GM10847 (cell line): Measurements from ENCODE around the gene TNFSF13.

ENCODE experiments used
- POLR2A ChIP-seq: IDR thresholded peaks from 2 replicates; pipeline ENCODE4 v1.6.1; 2011; ENCODE audit not compliant: insufficient read length; ENCODE audit errors: extremely low read depth

The TNFSF13 gene

DNA sequence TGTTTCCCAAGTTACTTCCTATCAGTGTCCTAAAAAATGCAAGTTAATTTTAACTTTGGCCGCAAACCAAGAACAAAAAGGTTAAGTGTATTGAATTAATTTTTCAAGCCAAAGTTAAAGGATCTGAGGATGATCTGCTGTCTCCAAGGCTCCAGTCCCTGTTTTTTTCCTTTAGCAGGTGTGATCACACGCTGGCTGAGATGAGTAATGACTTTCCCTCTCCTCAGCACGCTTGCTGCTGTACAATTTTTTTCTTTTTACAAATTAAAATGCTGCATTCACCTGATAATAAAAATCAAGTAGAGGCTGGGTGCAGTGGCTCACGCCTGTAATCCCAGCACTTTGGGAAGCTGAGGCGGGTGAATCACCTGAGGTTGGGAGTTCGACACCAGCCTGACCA, 13.6 kb upstream of the TNFSF13 start:
- no peak for TF ChIP-seq POLR2A

DNA sequence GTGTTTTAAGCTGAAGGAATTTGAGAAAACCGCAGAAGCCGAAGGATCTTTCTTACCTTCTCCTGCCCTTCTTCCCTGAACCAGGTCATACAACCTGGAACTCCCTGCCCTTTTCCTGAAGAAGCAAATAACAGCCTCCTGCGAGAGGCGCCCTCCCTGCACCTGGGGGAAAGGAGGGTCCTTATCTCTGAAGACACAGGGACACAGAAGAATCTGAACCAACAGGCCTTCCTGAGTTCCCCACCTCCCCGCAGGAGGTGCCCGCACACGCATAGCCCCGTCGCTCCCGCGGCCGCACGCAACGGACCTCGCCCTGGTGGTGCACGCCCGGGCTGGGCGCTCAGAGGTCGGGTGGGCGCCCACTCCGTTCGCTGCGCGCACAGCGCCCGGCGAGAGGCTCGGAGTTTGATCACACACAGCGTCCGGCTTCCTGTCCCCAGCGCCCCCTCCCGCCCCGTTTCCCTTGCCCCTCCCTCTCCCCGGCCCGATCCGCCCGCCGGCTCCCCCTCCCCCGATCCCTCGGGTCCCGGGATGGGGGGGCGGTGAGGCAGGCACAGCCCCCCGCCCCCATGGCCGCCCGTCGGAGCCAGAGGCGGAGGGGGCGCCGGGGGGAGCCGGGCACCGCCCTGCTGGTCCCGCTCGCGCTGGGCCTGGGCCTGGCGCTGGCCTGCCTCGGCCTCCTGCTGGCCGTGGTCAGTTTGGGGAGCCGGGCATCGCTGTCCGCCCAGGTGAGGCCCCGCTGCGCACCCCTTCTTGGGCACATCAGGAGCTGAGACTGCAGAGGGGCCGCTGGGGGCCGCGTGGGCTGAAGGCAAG, 9.8 kb upstream of the TNFSF13 start, which contains the start of gene TNFSF12:
Gene TNFSF12, plus strand, starts transcription at position 474 of the 816 bp plus-strand sequence. Its CDS starts 96 bp downstream, at position 570.
- TF ChIP-seq POLR2A = peak; percentile 52

DNA sequence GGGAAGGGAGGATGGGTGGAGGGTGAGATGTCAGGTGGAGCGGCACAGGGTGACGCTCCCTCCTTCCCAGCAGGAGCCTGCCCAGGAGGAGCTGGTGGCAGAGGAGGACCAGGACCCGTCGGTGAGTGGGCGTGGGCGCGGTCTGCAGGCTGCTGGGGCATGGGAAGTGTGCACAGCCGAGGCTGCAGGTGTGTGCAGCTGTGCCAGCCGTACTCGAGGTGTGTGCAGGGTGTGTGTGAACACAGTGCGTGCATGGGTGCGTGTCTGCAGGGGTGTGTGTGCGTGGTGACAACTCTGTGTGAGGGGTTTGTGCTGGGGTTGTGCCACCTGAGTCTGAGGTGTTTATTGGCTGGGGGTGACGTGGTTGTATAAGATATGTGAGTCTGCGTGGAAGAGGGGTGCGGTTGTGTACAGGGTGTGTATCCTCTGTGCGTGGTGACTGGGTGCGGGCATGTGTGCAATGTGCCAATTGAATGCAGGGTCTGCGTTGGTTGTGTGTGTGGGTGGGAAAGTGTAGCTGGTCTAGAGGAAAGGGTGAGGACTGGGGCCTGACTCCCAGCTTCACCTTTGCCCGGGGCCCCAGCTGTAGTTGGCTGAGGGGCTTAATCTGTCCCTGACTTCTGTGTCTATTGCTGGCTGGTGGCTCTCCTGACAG, 9.0 kb upstream of the TNFSF13 start:
- no peak for TF ChIP-seq POLR2A

DNA sequence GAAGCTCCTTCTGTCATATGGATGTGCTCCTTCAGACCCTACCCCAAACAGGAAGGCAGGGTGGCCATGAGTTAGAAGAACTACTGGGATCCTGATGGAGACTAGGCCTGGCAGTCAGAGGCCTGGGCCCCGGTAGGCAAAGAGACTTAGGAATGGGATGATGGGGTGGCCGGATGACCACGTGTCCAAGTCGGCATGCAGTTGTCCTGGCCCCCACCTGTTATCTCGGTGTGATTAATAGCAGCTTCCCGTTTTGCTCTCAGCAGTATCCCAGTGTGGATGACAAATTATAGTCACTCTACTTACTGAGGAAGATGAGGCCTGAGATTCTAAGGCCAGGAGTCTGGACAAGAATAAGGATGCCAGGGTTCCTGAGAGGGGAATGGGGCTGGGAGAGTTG, 8.2 kb upstream of the TNFSF13 start:
- no peak for TF ChIP-seq POLR2A

DNA sequence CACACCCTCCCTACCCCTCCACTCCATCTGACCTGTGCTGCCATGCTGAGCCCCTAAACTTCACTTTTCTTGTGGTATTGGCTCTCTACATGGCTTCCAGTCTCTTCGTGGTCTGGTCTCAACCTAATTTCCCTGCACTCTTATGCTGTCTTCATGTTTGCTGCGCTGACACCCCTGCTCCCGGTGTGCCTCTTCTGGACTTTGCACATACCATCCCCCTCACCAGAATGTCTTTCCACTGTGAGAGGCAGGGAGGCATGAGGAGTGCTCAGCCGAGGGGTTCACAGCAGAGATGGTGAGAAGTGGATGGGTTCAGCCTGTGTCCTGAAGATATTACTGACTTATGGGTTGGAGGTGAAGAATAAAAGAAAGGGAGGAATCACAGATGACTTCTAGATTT, 7.2 kb upstream of the TNFSF13 start:
- TF ChIP-seq POLR2A = no peak

DNA sequence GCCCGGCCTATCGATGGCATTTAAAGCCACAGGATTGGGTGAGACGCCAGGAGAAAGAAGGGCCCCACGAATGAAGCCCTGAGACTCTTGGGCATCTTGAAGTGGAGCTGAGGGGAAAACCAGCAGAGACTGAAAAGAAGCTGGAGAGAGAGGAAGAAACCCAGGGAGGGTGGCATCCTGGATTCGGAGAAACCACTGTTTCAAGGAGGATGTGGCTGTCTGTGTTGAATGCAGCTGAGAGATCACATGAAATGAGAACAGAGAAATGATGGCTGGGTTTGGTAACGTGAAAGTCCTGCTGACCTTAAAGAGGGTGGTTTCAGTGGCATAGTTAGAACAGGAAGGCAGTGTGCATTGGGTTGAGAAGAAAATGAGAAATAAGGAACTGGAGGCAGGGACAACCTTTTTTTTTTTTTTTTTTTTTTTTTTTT, 5.9 kb upstream of the TNFSF13 start:
- no peak for TF ChIP-seq POLR2A

DNA sequence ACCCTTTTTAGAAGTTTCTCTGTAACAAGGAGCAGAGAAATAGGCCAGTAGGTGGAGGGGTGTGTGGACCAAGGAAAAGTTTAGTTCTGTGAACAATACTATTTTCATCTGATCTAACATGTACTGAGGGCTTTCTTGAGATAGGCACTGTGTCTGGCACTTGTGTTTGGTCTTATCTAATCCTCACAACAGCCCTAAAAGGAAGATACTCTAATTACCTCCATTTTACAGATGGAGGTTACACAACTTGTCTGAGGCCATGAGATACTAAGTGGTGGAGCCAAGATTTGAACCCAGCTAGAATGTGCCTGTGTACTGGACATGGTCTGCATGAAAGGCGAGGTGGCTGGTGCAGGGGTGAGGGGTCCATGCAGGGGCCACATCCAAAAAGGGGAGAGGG, 5.2 kb upstream of the TNFSF13 start:
- TF ChIP-seq POLR2A = no peak

DNA sequence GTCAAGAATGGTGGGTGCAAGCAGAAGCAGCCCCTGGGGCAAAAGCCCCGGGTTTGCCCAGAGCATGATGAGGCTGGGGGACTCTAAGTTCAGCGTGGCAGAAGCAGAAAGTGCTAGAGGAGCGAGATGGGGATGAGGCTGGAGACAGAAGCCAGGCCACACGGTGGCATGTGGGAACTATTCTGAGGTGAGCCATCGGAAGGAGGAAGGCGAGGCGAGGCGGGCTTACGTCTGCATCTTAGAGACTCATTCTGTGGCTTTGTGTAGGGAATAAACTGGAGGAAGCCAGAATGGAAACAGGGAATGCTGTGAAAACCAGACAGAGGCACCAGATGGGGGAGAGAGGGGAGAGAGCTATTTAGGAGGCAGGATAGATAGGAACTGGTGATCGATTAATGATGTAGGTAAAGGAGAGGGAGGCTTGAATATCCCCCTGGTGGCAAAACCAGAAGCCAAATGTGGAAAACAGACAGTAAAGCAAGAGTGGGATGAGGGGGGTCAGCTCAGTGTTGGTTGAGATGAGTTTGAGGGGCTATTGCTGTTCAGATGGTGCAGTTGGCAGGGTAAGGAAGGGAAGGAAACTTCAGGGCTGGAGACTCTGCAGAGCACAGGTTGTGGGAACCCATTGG, 3.1 kb upstream of the TNFSF13 start:
- TF ChIP-seq POLR2A = no peak

DNA sequence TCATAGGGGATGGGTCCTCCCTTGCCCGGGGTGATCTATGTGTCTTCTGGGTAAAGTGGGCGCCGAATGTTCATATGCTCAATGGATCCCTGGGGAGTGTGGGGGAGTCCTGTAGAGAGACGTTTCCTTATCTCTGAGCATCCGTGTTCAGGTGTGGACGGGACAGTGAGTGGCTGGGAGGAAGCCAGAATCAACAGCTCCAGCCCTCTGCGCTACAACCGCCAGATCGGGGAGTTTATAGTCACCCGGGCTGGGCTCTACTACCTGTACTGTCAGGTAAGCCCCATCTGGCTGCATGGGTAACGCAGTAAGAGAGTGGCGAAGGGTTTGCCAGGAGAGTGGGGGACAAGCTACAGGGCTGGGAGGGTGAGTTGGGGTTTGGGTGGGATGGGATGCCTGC, 1.9 kb upstream of the TNFSF13 start:
- no peak for TF ChIP-seq POLR2A

DNA sequence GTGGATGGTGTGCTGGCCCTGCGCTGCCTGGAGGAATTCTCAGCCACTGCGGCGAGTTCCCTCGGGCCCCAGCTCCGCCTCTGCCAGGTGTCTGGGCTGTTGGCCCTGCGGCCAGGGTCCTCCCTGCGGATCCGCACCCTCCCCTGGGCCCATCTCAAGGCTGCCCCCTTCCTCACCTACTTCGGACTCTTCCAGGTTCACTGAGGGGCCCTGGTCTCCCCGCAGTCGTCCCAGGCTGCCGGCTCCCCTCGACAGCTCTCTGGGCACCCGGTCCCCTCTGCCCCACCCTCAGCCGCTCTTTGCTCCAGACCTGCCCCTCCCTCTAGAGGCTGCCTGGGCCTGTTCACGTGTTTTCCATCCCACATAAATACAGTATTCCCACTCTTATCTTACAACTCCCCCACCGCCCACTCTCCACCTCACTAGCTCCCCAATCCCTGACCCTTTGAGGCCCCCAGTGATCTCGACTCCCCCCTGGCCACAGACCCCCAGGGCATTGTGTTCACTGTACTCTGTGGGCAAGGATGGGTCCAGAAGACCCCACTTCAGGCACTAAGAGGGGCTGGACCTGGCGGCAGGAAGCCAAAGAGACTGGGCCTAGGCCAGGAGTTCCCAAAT, 1.3 kb upstream of the TNFSF13 start:
- TF ChIP-seq POLR2A = no peak

DNA sequence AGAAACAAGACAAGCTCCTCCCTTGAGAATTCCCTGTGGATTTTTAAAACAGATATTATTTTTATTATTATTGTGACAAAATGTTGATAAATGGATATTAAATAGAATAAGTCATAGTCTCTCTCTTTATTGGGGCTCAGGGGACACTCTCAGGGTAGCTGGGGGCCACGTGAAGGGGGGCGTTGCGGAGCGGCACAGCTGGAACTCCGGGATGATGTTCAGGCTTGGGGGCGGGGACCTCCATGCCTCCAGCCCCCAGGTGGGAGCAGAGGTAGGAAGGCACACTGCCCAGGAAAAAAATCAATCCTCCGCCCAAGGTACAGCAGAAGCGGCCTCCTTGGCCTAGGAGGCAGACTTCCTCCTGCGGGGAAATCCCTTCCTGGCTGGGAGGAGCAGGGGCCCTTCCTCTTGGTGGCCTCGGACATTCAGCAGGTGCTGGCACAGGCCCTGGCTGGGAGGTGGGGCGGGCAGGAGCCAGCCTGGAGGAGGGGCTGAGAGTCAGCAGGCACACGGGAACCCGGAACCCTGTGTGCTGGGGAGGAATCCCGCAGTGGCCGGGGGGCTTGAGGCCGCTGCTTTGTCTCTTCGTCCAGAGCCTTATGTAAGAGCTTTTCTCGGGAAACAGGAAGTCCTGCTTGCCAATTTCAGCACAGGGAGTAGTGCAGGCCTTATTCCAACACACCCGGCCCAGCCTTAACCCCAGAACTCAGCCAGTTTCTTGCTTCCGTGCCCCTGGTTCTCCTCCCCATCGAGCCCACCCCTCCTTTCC, 591 bp upstream of the TNFSF13 start:
- TF ChIP-seq POLR2A = no peak

DNA sequence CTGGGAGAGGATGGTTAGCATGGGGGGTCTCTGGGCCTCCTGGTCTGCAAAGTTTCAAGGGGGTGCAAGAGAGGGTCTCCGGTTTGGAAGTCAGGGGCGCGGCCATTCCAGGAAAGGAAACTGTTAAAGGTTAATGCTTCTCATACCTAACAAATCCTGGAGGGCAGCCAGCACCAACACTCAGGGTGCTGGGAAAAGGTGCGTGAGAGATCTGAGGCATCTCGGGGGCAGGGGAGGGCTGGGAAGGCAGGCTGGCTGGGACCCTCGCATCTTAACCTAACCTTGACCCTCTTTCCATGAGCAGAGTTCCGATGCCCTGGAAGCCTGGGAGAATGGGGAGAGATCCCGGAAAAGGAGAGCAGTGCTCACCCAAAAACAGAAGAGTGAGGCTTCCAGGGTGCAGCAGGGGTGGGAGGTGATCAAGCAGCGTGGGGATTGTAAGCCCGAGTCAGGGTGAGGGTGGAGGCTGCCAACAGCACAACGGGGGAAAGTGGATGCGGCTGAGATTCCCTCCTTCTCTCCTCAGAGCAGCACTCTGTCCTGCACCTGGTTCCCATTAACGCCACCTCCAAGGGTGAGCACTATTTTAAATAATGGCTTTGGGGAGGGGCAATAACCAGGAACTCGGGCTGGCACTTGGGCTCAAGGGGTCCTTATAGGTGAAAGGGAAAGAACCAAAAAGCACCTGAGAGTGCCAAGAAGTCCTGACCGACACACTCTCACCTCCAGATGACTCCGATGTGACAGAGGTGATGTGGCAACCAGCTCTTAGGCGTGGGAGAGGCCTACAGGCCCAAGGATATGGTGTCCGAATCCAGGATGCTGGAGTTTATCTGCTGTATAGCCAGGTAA, 996 bp downstream of the TNFSF13 start:
- TF ChIP-seq POLR2A = no peak

DNA sequence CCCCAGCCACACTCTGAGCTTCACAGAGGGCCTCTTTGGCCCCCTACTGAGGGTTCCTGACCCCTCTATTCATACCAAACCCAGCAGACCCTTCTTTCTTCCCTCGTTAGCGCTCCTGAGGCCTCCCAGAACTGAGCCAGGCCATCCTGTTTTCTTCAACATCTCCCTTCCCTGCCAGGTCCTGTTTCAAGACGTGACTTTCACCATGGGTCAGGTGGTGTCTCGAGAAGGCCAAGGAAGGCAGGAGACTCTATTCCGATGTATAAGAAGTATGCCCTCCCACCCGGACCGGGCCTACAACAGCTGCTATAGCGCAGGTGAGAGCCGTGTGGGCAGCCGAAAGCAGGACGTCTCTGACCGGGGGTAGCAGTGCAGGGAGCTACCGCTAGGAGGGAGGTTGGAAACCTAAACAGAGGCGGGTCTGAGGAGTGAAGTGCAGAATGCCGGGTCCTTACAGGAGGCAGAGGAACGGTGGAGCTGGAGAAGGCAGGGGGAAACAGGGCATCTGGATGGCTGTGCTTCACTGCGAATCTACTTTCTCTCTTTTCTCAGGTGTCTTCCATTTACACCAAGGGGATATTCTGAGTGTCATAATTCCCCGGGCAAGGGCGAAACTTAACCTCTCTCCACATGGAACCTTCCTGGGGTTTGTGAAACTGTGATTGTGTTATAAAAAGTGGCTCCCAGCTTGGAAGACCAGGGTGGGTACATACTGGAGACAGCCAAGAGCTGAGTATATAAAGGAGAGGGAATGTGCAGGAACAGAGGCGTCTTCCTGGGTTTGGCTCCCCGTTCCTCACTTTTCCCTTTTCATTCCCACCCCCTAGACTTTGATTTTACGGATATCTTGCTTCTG, 1.9 kb downstream of the TNFSF13 start:
- no peak for TF ChIP-seq POLR2A
